HG03342 (cell line): ENCODE measurements around the gene NTRK1.

Source experiments
- ATAC-seq: cut with Tn5 transposase; IDR thresholded peaks from one replicate; pipeline ENCODE4 v1.9.1; 2021; ENCODE audit warnings: mild to moderate bottlenecking, moderate library complexity; ENCODE audit not compliant: unreplicated experiment

Gene NTRK1

GRCh38 chr1:156929596-156930238, 69.1 kb downstream of the NTRK1 start:
- ATAC-seq = no peak

GRCh38 chr1:156930483-156930882, 69.8 kb downstream of the NTRK1 start:
- ATAC-seq = no peak
